Osteoblast (primary cell): ENCODE measurements around the gene GHRH. TPM values are rescaled to one million over a fixed set of nuclear protein-coding genes. Genes with fewer than 3 reads are reported as not detected.

ENCODE experiments used
- DNase-seq: peaks from one replicate; pipeline ENCODE4 v3.0.0; 2011; ENCODE audit warnings: low spot score, mixed read lengths; ENCODE audit not compliant: insufficient read length; ENCODE audit errors: missing footprints
- H2AFZ ChIP-seq: 2 replicates; pipeline ENCODE4 v1.6.0; 2011; ENCODE audit warnings: mild to moderate bottlenecking, low read length
- H3K27ac ChIP-seq: 2 replicates; pipeline ENCODE4 v1.5.1; 2011; ENCODE audit warnings: mild to moderate bottlenecking, low read depth, low read length, moderate library complexity
- H3K27me3 ChIP-seq: 2 replicates; pipeline ENCODE4 v1.6.0; 2012; ENCODE audit warnings: mild to moderate bottlenecking, control low read depth, inconsistent platforms, low read length, moderate library complexity; ENCODE audit not compliant: insufficient read depth
- H3K36me3 ChIP-seq: 2 replicates; pipeline ENCODE4 v1.5.1; 2011; ENCODE audit warnings: mild to moderate bottlenecking, low read length, control low read depth, moderate library complexity; ENCODE audit not compliant: insufficient read depth
- H3K4me1 ChIP-seq: 2 replicates; pipeline ENCODE4 v1.5.1; 2011; ENCODE audit warnings: mild to moderate bottlenecking, low read length, control low read depth, moderate library complexity; ENCODE audit not compliant: insufficient read depth
- H3K4me2 ChIP-seq: 2 replicates; pipeline ENCODE4 v1.6.0; 2011; ENCODE audit warnings: mild to moderate bottlenecking, low read length; ENCODE audit not compliant: insufficient read depth
- H3K4me3 ChIP-seq: fragments of 200-600 bp; sonication (generic); 3 replicates; pipeline ENCODE4 v1.5.1; 2012; ENCODE audit warnings: mild to moderate bottlenecking, low read length, inconsistent platforms; ENCODE audit not compliant: insufficient read depth
- H3K79me2 ChIP-seq: 2 replicates; pipeline ENCODE4 v1.6.0; 2012; ENCODE audit warnings: mild to moderate bottlenecking, low read length, control low read depth, inconsistent platforms; ENCODE audit not compliant: insufficient read depth
- H3K9me3 ChIP-seq: 2 replicates; pipeline ENCODE4 v1.5.1; 2011; ENCODE audit warnings: low read depth, low read length, control low read depth
- H4K20me1 ChIP-seq: 2 replicates; pipeline ENCODE4 v1.6.0; 2012; ENCODE audit warnings: mild to moderate bottlenecking, low read length, control low read depth; ENCODE audit not compliant: insufficient read depth
- CTCF ChIP-seq: IDR thresholded peaks from 2 replicates; pipeline ENCODE4 v1.5.1; 2011; ENCODE audit warnings: mild to moderate bottlenecking, low read depth, low read length, moderate library complexity; ENCODE audit errors: extremely low read depth
- total RNA-seq: library from RNA; depleted of rRNA; stranded (reverse); fragments of >200 nt; gene quantifications from 2 replicates; pipeline ENCODE4 v1.2.3, GENCODE V29; 2012

The GHRH gene
- total RNA-seq, 1 donor = not detected

- H3K27me3 ChIP-seq = no peaks in the 10 kb centered on the region
- no peak overlapping the region for H3K4me2 ChIP-seq
- no peak overlapping the region for H3K4me3 ChIP-seq
- no peak overlapping the region for H2AFZ ChIP-seq
- H3K27ac ChIP-seq = no peak overlapping the region
- DNase-seq = peak; percentile 14
- H4K20me1 ChIP-seq = peaks cover 3% of the 10 kb centered on the region
- H3K4me1 ChIP-seq = no peaks in the 10 kb centered on the region
- no peaks in the 10 kb centered on the region for H3K79me2 ChIP-seq
- peaks cover 82% of the 10 kb centered on the region for H3K36me3 ChIP-seq
- no peak for TF ChIP-seq CTCF
- H3K9me3 ChIP-seq = no peaks in the 10 kb centered on the region
Measured at GRCh38 chr20:37238426-37238825, 23.2 kb downstream of the GHRH start.

GRCh38 chr20:37237656-37238055 lies 24.0 kb downstream of the GHRH start:
- Histone ChIP-seq H3K36me3 (peaks cover 84% of the 10 kb centered on the region), H3K27me3 (no peaks in the 10 kb centered on the region), H3K79me2 (no peaks in the 10 kb centered on the region), H3K4me2 (no peak overlapping the region), H3K4me3 (no peak overlapping the region), H3K9me3 (no peaks in the 10 kb centered on the region), H3K4me1 (no peaks in the 10 kb centered on the region), H3K27ac (no peak overlapping the region), H4K20me1 (peaks cover 3% of the 10 kb centered on the region), H2AFZ (no peak overlapping the region)
- DNase-seq = no peak
- no peak for TF ChIP-seq CTCF

- no peak overlapping the region for H3K4me3 ChIP-seq
- H4K20me1 ChIP-seq = peaks cover 3% of the 10 kb centered on the region
- TF ChIP-seq CTCF = no peak
- H3K4me1 ChIP-seq = no peaks in the 10 kb centered on the region
- no peaks in the 10 kb centered on the region for H3K79me2 ChIP-seq
- H3K27me3 ChIP-seq = no peaks in the 10 kb centered on the region
- no peak overlapping the region for H2AFZ ChIP-seq
- peaks cover 83% of the 10 kb centered on the region for H3K36me3 ChIP-seq
- DNase-seq = no peak
- H3K27ac ChIP-seq = no peak overlapping the region
- H3K4me2 ChIP-seq = no peak overlapping the region
- no peaks in the 10 kb centered on the region for H3K9me3 ChIP-seq
Measured at GRCh38 chr20:37236462-37236861, 25.2 kb downstream of the GHRH start.

DNA sequence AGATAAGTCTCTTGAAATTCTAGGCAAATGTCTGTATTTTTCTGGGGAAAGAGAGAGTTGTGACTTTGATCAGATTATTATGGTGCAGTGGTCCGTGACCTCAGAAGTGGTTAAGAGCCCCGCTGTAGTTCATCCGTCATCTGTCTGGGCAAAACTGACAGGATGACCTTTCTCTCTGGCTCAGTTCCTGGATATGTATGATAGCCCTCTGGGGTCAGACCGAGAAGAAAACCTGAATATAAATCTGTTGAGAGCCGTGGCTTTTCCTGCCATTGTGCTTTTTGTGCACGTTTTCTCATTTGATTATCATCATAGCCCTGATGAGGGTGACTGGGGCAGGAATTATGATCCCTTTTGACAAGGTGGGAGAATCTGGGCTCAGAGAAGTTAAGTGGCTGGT lies 26.5 kb downstream of the GHRH start:
- H3K4me1 ChIP-seq = no peaks in the 10 kb centered on the region
- H4K20me1 ChIP-seq = peaks cover 6% of the 10 kb centered on the region
- H3K4me3 ChIP-seq = no peak overlapping the region
- no peak for TF ChIP-seq CTCF
- no peaks in the 10 kb centered on the region for H3K27me3 ChIP-seq
- no peak overlapping the region for H2AFZ ChIP-seq
- H3K4me2 ChIP-seq = no peak overlapping the region
- peaks cover 90% of the 10 kb centered on the region for H3K36me3 ChIP-seq
- no peak for DNase-seq
- H3K27ac ChIP-seq = no peak overlapping the region
- H3K79me2 ChIP-seq = no peaks in the 10 kb centered on the region
- H3K9me3 ChIP-seq = no peaks in the 10 kb centered on the region
